Measurements from ENCODE around the gene ANKS1B. TPM values are rescaled to one million over a fixed set of nuclear protein-coding genes. Genes with fewer than 3 reads are reported as not detected.

The ANKS1B gene
- total RNA-seq, 1 experiment from 2014 or later = 18.8 TPM

DNA sequence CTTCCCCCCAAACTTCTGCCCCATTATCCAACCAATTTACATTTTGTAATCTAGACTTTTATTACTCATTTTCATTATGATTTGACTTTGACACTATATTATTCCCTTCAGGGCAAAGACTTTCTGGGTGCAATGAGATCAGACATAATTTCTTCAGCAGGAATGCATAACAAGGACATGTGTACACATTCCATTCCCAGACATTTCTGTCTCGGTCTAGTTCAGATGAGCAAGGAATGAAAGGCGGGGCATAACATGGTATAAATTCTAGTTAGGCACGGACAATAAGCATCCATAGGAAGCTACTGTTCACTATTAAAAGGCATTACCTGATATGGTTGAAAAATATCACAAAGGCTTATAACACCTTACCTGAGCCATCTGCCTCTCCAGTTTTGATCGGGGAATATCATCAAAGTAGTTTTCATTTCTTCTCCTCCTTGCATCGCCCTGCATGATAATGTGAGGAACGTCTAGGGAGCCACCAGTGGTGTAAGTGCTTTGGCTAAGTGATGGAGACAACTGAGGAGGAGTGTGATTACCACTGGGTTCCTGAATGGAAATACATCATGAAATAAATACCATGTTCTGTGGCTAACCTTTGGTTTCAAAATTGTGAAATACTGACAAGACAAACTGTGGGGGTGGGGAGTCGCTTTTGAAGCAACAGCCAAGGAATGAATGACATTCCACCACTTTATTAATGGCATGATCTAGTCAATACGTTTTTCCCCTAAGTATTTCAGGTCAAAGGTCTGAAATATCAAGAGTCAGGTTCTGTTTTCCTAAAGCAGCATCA is 1155.7 kb downstream of the ANKS1B start:
- Mint-ChIP-seq H3K4me3 (ENCODE audit: unreplicated experiment) (no peak overlapping the region), H3K27me3 (ENCODE audit: insufficient read depth, unreplicated experiment) (no peaks in the 10 kb centered on the region), H3K9me3 (ENCODE audit: unreplicated experiment) (no peaks in the 10 kb centered on the region), H3K27ac (ENCODE audit: low read depth, unreplicated experiment) (no peak overlapping the region), H3K36me3 (ENCODE audit: insufficient read depth, unreplicated experiment) (no peaks in the 10 kb centered on the region), H3K4me1 (ENCODE audit: insufficient read depth, unreplicated experiment) (peaks cover 13% of the 10 kb centered on the region)
- intact Hi-C loops (cut with micrococcal nuclease) = no loop called here
- no peak for DNase-seq (ENCODE audit: unreplicated experiment)
- ChIA-PET CTCF (no interaction called here), POLR2A (no interaction called here)
- TF ChIP-seq, protein P1, sequence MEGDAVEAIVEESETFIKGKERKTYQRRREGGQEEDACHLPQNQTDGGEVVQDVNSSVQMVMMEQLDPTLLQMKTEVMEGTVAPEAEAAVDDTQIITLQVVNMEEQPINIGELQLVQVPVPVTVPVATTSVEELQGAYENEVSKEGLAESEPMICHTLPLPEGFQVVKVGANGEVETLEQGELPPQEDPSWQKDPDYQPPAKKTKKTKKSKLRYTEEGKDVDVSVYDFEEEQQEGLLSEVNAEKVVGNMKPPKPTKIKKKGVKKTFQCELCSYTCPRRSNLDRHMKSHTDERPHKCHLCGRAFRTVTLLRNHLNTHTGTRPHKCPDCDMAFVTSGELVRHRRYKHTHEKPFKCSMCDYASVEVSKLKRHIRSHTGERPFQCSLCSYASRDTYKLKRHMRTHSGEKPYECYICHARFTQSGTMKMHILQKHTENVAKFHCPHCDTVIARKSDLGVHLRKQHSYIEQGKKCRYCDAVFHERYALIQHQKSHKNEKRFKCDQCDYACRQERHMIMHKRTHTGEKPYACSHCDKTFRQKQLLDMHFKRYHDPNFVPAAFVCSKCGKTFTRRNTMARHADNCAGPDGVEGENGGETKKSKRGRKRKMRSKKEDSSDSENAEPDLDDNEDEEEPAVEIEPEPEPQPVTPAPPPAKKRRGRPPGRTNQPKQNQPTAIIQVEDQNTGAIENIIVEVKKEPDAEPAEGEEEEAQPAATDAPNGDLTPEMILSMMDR (IDR thresholded peaks at IDR 0.05; ENCODE audit: unreplicated experiment) = no peak
- BruUV-seq (replicated peaks) = no TSS peak

DNA sequence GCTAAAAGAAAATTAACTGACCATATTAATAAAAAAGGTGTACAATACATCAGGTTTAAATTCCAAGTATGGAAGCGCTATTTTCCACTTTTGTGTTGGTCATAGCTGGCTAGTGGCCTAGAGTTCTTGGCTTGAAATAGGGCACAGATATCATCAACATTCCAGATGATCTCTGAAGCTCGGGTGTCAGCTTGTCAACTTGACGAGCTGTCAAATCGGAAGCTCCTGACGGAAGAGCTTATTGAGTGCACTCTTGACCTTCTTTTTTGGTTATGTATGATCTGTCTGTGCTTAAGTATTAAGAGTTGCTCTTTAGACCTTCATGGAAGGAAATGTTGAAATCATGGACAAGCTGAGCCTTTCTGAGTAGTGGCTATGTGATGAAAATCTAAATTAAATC is 1161.7 kb downstream of the ANKS1B start:
- intact Hi-C loops (cut with micrococcal nuclease) = no loop called here
- no peak for DNase-seq (ENCODE audit: unreplicated experiment)
- Mint-ChIP-seq H3K27me3 (ENCODE audit: insufficient read depth, unreplicated experiment) (no peaks in the 10 kb centered on the region), H3K36me3 (ENCODE audit: insufficient read depth, unreplicated experiment) (no peaks in the 10 kb centered on the region), H3K27ac (ENCODE audit: low read depth, unreplicated experiment) (no peak overlapping the region), H3K9me3 (ENCODE audit: unreplicated experiment) (no peaks in the 10 kb centered on the region), H3K4me3 (ENCODE audit: unreplicated experiment) (no peak overlapping the region), H3K4me1 (ENCODE audit: insufficient read depth, unreplicated experiment) (no peaks in the 10 kb centered on the region)
- POLR2A ChIA-PET = interaction anchor here (0.6 kb wide), 1 partner anchor 22 kb away, joined by 3 read pairs; no protein-coding TSS in a partner anchor
- TF ChIP-seq, protein P1 (IDR thresholded peaks at IDR 0.05; ENCODE audit: unreplicated experiment) = no peak
- no TSS peak for BruUV-seq (replicated peaks)
- CTCF ChIA-PET = interaction anchor here (0.6 kb wide), 1 partner anchor 35 kb away, joined by 3 read pairs; no protein-coding TSS in a partner anchor

DNA sequence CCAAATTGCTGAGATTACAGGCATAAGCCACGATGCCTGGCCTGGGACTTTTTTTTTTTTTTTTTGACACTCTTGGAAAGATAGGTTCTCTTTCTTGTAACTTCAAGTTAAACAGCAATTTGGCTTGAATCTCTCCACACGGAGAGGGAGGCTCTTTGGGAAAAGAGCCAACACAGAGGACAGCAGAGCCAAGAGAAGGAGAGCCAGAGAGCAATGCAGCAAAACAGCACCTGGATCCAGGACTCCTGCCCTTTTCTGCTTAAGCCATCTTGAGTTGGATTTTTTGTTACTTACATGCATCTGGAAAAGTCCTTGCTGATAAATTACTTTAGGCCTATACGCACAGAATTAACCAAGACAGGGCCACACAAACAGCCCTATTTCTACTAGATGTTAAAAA is 1162.9 kb downstream of the ANKS1B start:
- no TSS peak for BruUV-seq (replicated peaks)
- CTCF ChIA-PET = no interaction called here
- Mint-ChIP-seq H3K27ac (ENCODE audit: low read depth, unreplicated experiment) (no peak overlapping the region), H3K27me3 (ENCODE audit: insufficient read depth, unreplicated experiment) (no peaks in the 10 kb centered on the region), H3K9me3 (ENCODE audit: unreplicated experiment) (no peaks in the 10 kb centered on the region), H3K36me3 (ENCODE audit: insufficient read depth, unreplicated experiment) (no peaks in the 10 kb centered on the region), H3K4me1 (ENCODE audit: insufficient read depth, unreplicated experiment) (no peaks in the 10 kb centered on the region), H3K4me3 (ENCODE audit: unreplicated experiment) (no peak overlapping the region)
- DNase-seq (ENCODE audit: unreplicated experiment) = no peak
- intact Hi-C loops (cut with micrococcal nuclease) = no loop called here
- POLR2A ChIA-PET = no interaction called here
- TF ChIP-seq, protein P1 (IDR thresholded peaks at IDR 0.05; ENCODE audit: unreplicated experiment) = no peak

DNA sequence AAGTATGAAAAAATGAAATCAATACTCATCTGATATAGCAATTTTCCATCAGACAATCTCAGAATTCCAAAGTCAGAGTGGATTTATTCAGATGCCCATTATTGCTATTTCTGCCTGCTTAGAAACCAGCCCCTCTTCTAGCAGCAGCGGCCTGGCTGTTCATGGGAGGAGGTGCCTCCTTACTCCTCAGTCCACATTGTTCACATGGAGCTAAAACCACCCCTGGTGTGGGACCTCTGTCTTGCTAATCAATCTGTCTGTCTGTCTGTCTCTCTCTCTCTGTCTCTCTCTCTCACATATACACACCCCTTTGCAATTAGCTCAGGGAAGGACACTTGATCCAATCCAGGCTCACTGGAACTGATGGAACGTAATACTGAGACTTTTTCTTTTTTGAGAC is 1163.5 kb downstream of the ANKS1B start:
- H3K4me1 Mint-ChIP-seq (ENCODE audit: insufficient read depth, unreplicated experiment) = no peaks in the 10 kb centered on the region
- BruUV-seq (replicated peaks) = no TSS peak
- no peak overlapping the region for H3K27ac Mint-ChIP-seq (ENCODE audit: low read depth, unreplicated experiment)
- DNase-seq (ENCODE audit: unreplicated experiment) = no peak
- intact Hi-C loops (cut with micrococcal nuclease) = no loop called here
- H3K36me3 Mint-ChIP-seq (ENCODE audit: insufficient read depth, unreplicated experiment) = no peaks in the 10 kb centered on the region
- H3K27me3 Mint-ChIP-seq (ENCODE audit: insufficient read depth, unreplicated experiment) = no peaks in the 10 kb centered on the region
- H3K9me3 Mint-ChIP-seq (ENCODE audit: unreplicated experiment) = no peaks in the 10 kb centered on the region
- TF ChIP-seq, protein P1 (IDR thresholded peaks at IDR 0.05; ENCODE audit: unreplicated experiment) = no peak
- CTCF ChIA-PET = no interaction called here
- POLR2A ChIA-PET = no interaction called here
- H3K4me3 Mint-ChIP-seq (ENCODE audit: unreplicated experiment) = no peak overlapping the region

Measured in MCF 10A (cell line).